A673 (cell line): Measurements from ENCODE around the gene CNTN5. TPM values are rescaled to one million over a fixed set of nuclear protein-coding genes. Genes with fewer than 3 reads are reported as not detected.
A peak's percentile ranks its signal among the peaks of the same experiment; 100 is the strongest.

Experiments
- BruUV-seq: library from RNA; stranded (reverse); fragments of 400-500 nt; replicated peaks from 2 replicates; lab custom pipeline; 2021; lab: Mats Ljungman, UMichigan
- CTCF ChIA-PET: fragments of 300-600 bp; sonication (Branson Sonifier 250); formaldehyde crosslinking; loops from one replicate; lab custom pipeline; 2022; ENCODE audit warnings: antibody characterized with exemption; lab: Charles Lee
- POLR2A ChIA-PET: fragments of 300-600 bp; sonication (Branson Sonifier 250); formaldehyde crosslinking; loops from one replicate; lab custom pipeline; 2022; ENCODE audit warnings: antibody characterized with exemption; ENCODE audit not compliant: low non-redundant PET; lab: Charles Lee
- DNase-seq: peaks from one replicate; pipeline ENCODE4 v3.0.0-alpha.2; 2015; ENCODE audit warnings: low spot score
- H3K27ac ChIP-seq: fragments of 200-600 bp; sonication (generic); 2 replicates; pipeline ENCODE4 v1.5.1; 2016; ENCODE audit warnings: mixed run types, low read depth, mild to moderate bottlenecking, mixed read lengths, antibody characterized with exemption, low read length; ENCODE audit not compliant: poor library complexity, severe bottlenecking
- H3K27me3 ChIP-seq: fragments of 200-600 bp; sonication (generic); replicated peaks from 2 replicates; pipeline ENCODE4 v1.6.1; 2017; ENCODE audit warnings: mixed run types, low read depth, mild to moderate bottlenecking, mixed read lengths, antibody characterized with exemption, low read length; ENCODE audit not compliant: insufficient read depth, poor library complexity
- H3K36me3 ChIP-seq: fragments of 200-600 bp; sonication (generic); 2 replicates; pipeline ENCODE4 v1.6.1; 2016; ENCODE audit warnings: mixed run types, mild to moderate bottlenecking, mixed read lengths, antibody characterized with exemption, low read length; ENCODE audit not compliant: insufficient read depth, poor library complexity, severe bottlenecking
- H3K4me1 ChIP-seq: fragments of 200-600 bp; sonication (generic); 2 replicates; pipeline ENCODE4 v1.6.1; 2017; ENCODE audit warnings: mixed run types, mild to moderate bottlenecking, mixed read lengths, antibody characterized with exemption, low read length; ENCODE audit not compliant: insufficient read depth, poor library complexity, severe bottlenecking
- H3K4me3 ChIP-seq: fragments of 200-600 bp; sonication (generic); 2 replicates; pipeline ENCODE4 v1.5.1; 2016; ENCODE audit warnings: low read depth, mixed run types, mild to moderate bottlenecking, mixed read lengths, low read length; ENCODE audit not compliant: poor library complexity, severe bottlenecking
- H3K9me3 ChIP-seq: fragments of 200-600 bp; sonication (generic); 2 replicates; pipeline ENCODE4 v1.6.1; 2016; ENCODE audit warnings: mixed run types, low read depth, mild to moderate bottlenecking, mixed read lengths, antibody characterized with exemption, low read length; ENCODE audit not compliant: poor library complexity, severe bottlenecking
- EZH2 ChIP-seq: fragments of 200-600 bp; sonication (generic); IDR thresholded peaks from 2 replicates; pipeline ENCODE4 v1.6.1; 2017; ENCODE audit warnings: borderline replicate concordance, low read depth, mild to moderate bottlenecking, mixed read lengths, antibody characterized with exemption, low read length; ENCODE audit not compliant: poor library complexity, severe bottlenecking
- intact Hi-C: fragments of 100-400 bp; cut with micrococcal nuclease; formaldehyde crosslinking; loops from one replicate; pipeline ENCODE4 v1.10.0; 2022; ENCODE audit not compliant: unreplicated experiment
- total RNA-seq: library from RNA; stranded (reverse); gene quantifications from 2 replicates; pipeline ENCODE4 v1.2.3, GENCODE V29; 2021
- TF ChIP-seq, protein P1 (sequence below): fragments of 300-800, 200-600 bp; sonication (generic); conservative IDR thresholded peaks from 2 replicates; pipeline ENCODE4 v1.5.1; 2017; ENCODE audit warnings: low read depth, mild to moderate bottlenecking, antibody characterized with exemption, low read length, moderate library complexity, mixed read lengths

Gene CNTN5
- total RNA-seq, 1 experiment from 2014 or later = 0.80 TPM

DNA sequence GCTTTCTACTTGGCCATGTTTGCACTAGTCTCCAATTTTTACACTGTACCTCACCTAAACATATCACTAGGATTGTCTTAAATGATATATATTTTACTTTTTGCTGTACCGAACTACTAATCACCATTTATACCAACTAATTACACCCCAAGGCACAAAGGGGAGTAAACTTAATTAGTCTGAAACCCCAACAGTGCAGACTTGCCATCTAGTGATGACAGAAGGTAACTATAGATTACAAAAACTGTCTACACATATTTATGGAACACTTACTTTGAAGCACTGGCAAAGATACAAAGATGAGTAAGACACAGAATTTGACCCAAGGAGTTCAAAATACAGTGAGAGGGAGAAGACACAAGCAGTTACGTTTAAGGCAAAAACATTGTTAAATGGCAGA, 139.7 kb downstream of the CNTN5 start:
- DNase-seq = no peak
- CTCF ChIA-PET = no interaction called here
- Histone ChIP-seq H3K9me3 (no peaks in the 10 kb centered on the region), H3K27ac (no peak overlapping the region), H3K36me3 (no peaks in the 10 kb centered on the region), H3K4me3 (no peak overlapping the region), H3K4me1 (no peaks in the 10 kb centered on the region), H3K27me3 (no peaks in the 10 kb centered on the region)
- POLR2A ChIA-PET = no interaction called here
- TF ChIP-seq, protein P1, sequence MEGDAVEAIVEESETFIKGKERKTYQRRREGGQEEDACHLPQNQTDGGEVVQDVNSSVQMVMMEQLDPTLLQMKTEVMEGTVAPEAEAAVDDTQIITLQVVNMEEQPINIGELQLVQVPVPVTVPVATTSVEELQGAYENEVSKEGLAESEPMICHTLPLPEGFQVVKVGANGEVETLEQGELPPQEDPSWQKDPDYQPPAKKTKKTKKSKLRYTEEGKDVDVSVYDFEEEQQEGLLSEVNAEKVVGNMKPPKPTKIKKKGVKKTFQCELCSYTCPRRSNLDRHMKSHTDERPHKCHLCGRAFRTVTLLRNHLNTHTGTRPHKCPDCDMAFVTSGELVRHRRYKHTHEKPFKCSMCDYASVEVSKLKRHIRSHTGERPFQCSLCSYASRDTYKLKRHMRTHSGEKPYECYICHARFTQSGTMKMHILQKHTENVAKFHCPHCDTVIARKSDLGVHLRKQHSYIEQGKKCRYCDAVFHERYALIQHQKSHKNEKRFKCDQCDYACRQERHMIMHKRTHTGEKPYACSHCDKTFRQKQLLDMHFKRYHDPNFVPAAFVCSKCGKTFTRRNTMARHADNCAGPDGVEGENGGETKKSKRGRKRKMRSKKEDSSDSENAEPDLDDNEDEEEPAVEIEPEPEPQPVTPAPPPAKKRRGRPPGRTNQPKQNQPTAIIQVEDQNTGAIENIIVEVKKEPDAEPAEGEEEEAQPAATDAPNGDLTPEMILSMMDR = no peak; the same call in 1 of the 2 replicates
- TF ChIP-seq EZH2 = no peak
- BruUV-seq = no TSS peak
- intact Hi-C loops = no loop called here

DNA sequence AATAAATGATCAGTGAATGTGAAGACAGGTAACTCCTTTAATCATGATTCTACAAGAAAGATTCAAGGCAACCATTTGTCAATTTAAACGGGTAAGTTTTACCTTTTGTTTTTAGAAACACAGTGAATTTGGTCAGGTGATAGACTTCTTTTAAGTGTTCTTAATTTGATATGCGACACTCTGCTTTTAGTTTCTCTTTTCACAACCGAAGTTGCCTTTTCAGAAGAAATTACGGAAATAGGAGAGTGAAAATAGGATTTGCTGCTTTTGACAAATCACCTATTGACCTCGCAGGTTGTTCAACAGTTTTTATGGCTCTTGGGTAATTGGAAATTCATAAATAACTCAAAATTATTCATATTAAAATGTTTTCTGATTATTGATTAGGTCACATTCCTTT, 142.1 kb downstream of the CNTN5 start:
- no TSS peak for BruUV-seq
- Histone ChIP-seq H3K4me3 (no peak overlapping the region), H3K9me3 (no peaks in the 10 kb centered on the region), H3K27ac (no peak overlapping the region), H3K4me1 (no peaks in the 10 kb centered on the region), H3K27me3 (no peaks in the 10 kb centered on the region), H3K36me3 (no peaks in the 10 kb centered on the region)
- no peak for TF ChIP-seq EZH2
- TF ChIP-seq, protein P1 = no peak
- no peak for DNase-seq
- CTCF ChIA-PET = no interaction called here
- POLR2A ChIA-PET = no interaction called here
- intact Hi-C loops = no loop called here

DNA sequence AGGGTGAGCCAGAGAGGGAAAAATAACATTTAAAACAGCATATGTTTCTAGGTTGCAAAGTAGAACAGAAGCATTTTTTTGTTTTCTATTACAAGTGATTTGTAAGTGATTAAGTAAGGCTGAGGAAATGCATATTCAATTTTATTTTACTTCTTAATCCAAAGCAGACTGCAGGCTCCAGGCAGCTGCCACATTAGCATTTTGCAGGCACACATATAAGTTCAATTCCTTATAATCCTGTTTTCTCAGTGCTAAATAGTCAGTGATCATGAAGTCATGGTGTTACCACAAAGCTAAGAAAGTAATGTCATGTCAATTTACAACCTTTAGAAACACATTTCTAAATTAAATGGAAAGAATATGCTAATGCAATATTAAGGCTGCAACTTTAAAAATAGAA, 149.8 kb downstream of the CNTN5 start:
- no TSS peak for BruUV-seq
- intact Hi-C loops = no loop called here
- Histone ChIP-seq H3K36me3 (no peaks in the 10 kb centered on the region), H3K9me3 (no peaks in the 10 kb centered on the region), H3K27ac (no peak overlapping the region), H3K4me1 (peaks cover 17% of the 10 kb centered on the region), H3K27me3 (no peaks in the 10 kb centered on the region), H3K4me3 (no peak overlapping the region)
- ChIA-PET CTCF (no interaction called here), POLR2A (no interaction called here)
- peak; percentile 67 for DNase-seq
- TF ChIP-seq, protein P1 = no peak
- no peak for TF ChIP-seq EZH2
